Pancreas (tissue), 10 donors: ENCODE results near the gene MUC22. TPM values are rescaled to one million over a fixed set of nuclear protein-coding genes. Genes with fewer than 3 reads are reported as not detected.
A peak's percentile ranks its signal among the peaks of the same experiment; 100 is the strongest.

Experiments used
- ATAC-seq, 4 donors: fragments of 200-7000 bp; cut with Tn5 transposase; one replicate each; pipeline versions ENCODE4 v1.8.0 to v1.9.1; 2020; ENCODE audit warnings: mild to moderate bottlenecking in 4 of 4, moderate library complexity in 4 of 4
- DNase-seq, 6 donors: peaks; one replicate each; pipeline ENCODE4 v3.0.0-alpha.2; 2020
- FAIRE-seq: peaks from 2 replicates; lab custom pipeline; 2012; peaks lifted over from hg19 to GRCh38; lab: Jason Lieb, UNC
- H3K27ac ChIP-seq, 4 donors: fragments of 200-600 bp; sonication (generic); 1 replicate in 3 of 4; 2 replicates in 1 of 4; pipeline versions ENCODE4 v1.5.0 to v1.8.0; 2020
- H3K27me3 ChIP-seq, 4 donors: fragments of 200-600 bp; one replicate each; pipeline ENCODE4 v1.8.0; 2021
- H3K36me3 ChIP-seq, 3 donors: fragments of 200-600 bp; sonication (generic) in 1 of 3; one replicate each; pipeline versions ENCODE4 v1.5.0 to v1.8.0; 2020 to 2021
- H3K4me1 ChIP-seq, 3 donors: fragments of 200-600 bp; one replicate each; pipeline ENCODE4 v1.8.0; 2021
- H3K4me3 ChIP-seq, 4 donors: fragments of 200-600 bp; sonication (generic) in 2 of 4; one replicate each; pipeline versions ENCODE4 v1.5.0 to v1.8.0; 2020 to 2021
- H3K9me3 ChIP-seq, 4 donors: fragments of 200-600 bp; one replicate each; pipeline ENCODE4 v1.8.0; 2021
- WGBS, 2 donors: extraction: QIAGEN DNeasy Blood & Tissue Kit; methylation state at CpG; one replicate each; pipeline ENCODE4 v1.1.7; 2013; 5-methylcytosine and 5-hydroxymethylcytosine counted together
- intact Hi-C, 3 donors: fragments of 100-400 bp; cut with DNase I; formaldehyde crosslinking; loops; one replicate each; pipeline versions ENCODE4 v1.11.1 to v1.14.2; 2022
- polyA plus RNA-seq, 2 donors: library from polyadenylated mRNA; stranded (reverse); fragments of 200-250 nt; gene quantifications; one replicate each; pipeline ENCODE4 v1.2.3, GENCODE V29; 2013
- total RNA-seq, 6 donors: library from RNA; stranded (reverse); fragmentation: NEBNext Ultra II Directional in 4 of 6; extraction: Animal tissue kit (Norgen Biotek cat#: 25700) in 4 of 6; gene quantifications; one replicate each; pipeline versions ENCODE4 v1.2.1 to v1.2.4, GENCODE V29; 2021 to 2023
- TF ChIP-seq, protein P1 (sequence below), 4 donors: fragments of 200-600 bp; sonication (generic) in 3 of 4; IDR thresholded peaks; one replicate each; pipeline versions ENCODE4 v1.5.0 to v1.8.0; 2021; ENCODE audit warnings: antibody characterized with exemption in 4 of 4
- donor health status: healthy with polysubstance abuse.
- donor health status: DM: no; HTN: no; CAD: no; lungs with moderate emphysema.
- donor health status: DM: no; HTN: no; CAD: no.
- donor health status: control.
- donor health status: control.
- donor health status: Bipolar disorder and iron deficiency.
- donor health status: DM: yes; HTN: yes; CAD: no.
- donor health status: DM: no; HTN: no; CAD: no.
- donor health status: DM: no; HTN: no; CAD: no.
- donor health status: DM: yes; HTN: yes; CAD: no.

Gene MUC22
- total and polyA plus RNA-seq, 8 donors, result 0.02 TPM; not detected in 7

DNA sequence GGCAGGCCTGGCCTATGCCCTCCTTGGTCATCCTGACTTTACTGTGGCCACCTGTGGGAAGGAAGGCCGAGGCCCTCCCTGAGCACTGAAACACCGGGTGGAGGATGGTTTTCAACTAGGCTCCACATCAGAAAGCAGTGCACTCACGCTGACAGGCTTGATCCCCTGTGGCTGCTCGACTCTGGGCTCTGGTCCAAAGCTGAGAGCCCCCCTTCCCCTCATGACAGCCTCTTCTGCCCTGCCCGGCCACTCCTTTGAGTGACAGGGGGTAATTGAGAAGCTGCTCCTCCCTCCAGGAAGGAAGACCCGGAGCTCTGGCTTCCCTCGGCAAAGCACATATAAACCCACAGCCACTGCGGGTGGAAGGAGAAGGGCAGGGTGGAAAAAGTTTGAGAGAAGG is 43.6 kb downstream of the MUC22 start:
- DNase-seq (no peak), ATAC-seq (no peak), FAIRE-seq (no peak)
- Histone ChIP-seq H3K27ac (no peak overlapping the region), H3K36me3 (no peaks in the 10 kb centered on the region), H3K4me3 (no peak overlapping the region), H3K9me3 (no peaks in the 10 kb centered on the region), H3K27me3 (no peaks in the 10 kb centered on the region), H3K4me1 (peaks cover 0 to 7% (median 0%) of the 10 kb centered on the region in 3 donors)
- intact Hi-C loops, result no loop called here
- WGBS, 2 donors, result 71% methylated on average over 8 of the region's 8 CpGs
- TF ChIP-seq, protein P1, sequence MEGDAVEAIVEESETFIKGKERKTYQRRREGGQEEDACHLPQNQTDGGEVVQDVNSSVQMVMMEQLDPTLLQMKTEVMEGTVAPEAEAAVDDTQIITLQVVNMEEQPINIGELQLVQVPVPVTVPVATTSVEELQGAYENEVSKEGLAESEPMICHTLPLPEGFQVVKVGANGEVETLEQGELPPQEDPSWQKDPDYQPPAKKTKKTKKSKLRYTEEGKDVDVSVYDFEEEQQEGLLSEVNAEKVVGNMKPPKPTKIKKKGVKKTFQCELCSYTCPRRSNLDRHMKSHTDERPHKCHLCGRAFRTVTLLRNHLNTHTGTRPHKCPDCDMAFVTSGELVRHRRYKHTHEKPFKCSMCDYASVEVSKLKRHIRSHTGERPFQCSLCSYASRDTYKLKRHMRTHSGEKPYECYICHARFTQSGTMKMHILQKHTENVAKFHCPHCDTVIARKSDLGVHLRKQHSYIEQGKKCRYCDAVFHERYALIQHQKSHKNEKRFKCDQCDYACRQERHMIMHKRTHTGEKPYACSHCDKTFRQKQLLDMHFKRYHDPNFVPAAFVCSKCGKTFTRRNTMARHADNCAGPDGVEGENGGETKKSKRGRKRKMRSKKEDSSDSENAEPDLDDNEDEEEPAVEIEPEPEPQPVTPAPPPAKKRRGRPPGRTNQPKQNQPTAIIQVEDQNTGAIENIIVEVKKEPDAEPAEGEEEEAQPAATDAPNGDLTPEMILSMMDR (IDR thresholded peaks at IDR 0.05), result no peak

DNA sequence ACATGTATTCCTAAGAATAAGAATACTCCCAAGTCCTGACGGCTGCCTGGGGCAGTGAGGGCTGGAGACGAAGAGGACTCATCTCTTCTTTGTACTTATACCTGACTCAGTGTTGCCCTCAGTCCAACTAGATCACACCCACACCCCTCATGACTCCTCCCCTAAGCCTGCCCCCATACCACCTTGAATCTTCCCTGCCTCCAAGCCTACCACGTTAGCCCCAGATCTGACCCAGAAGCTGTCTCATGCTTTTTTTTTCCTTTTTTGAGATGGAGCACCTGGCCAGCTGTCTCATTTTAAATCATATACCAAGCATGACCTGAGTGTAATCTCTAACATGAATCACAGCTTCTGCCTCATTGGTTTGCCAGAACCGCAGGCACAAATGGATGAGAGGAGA is 45.2 kb downstream of the MUC22 start:
- H3K4me3 ChIP-seq, result no peak overlapping the region
- no peaks in the 10 kb centered on the region for H3K36me3 ChIP-seq
- DNase-seq, result no peak
- WGBS, 2 donors, result 84 to 91% methylated on average over 4 of the region's 4 CpGs
- ATAC-seq, result no peak
- intact Hi-C loops, result no loop called here
- peaks cover 0 to 7% (median 0%) of the 10 kb centered on the region in 3 donors for H3K4me1 ChIP-seq
- no peak overlapping the region for H3K27ac ChIP-seq
- no peak for FAIRE-seq
- no peaks in the 10 kb centered on the region for H3K27me3 ChIP-seq
- no peaks in the 10 kb centered on the region for H3K9me3 ChIP-seq
- TF ChIP-seq, protein P1 (IDR thresholded peaks at IDR 0.05), result no peak

DNA sequence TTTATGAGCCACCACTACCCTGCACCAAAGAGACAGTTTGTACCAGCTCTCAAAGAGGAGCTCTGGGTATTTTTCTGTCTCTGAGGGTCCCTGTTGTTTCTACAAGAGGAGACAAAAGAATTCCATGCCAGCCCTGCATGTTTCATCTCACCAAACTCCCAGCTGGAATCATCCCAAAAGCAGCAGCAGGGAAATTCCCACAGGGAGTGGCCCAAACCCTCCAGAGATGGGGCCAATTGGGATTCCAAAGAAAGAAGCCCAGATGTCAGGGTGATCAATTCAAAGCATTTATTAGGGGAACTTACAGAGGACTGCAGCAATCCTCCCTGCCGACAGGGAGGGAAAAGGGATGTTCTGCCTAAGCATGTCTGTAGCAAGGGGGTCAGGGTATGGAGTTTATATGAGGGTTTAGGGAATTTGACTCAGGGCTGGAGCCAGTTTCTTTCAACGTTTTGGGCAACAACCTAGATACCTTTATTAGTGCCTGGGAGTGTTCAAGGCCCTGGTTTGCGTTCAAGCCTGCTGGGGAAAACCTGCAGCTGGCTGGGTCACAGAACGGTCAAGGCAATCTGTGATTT is 47.2 kb downstream of the MUC22 start:
- H3K27ac ChIP-seq, result no peak overlapping the region
- TF ChIP-seq, protein P1 (IDR thresholded peaks at IDR 0.05), result no peak
- H3K27me3 ChIP-seq, result no peaks in the 10 kb centered on the region
- peaks cover 0 to 7% (median 0%) of the 10 kb centered on the region in 3 donors for H3K4me1 ChIP-seq
- WGBS, 2 donors, result 28 to 33% methylated on average over 4 of the region's 4 CpGs
- no peaks in the 10 kb centered on the region for H3K36me3 ChIP-seq
- intact Hi-C loops, result no loop called here
- peak in 3 of 4 donors; percentile 55 to 65 (median 57) for ATAC-seq
- FAIRE-seq, result no peak
- no peaks in the 10 kb centered on the region for H3K9me3 ChIP-seq
- no peak overlapping the region for H3K4me3 ChIP-seq
- peak in 2 of 6 donors; percentile 21 to 42 for DNase-seq

DNA sequence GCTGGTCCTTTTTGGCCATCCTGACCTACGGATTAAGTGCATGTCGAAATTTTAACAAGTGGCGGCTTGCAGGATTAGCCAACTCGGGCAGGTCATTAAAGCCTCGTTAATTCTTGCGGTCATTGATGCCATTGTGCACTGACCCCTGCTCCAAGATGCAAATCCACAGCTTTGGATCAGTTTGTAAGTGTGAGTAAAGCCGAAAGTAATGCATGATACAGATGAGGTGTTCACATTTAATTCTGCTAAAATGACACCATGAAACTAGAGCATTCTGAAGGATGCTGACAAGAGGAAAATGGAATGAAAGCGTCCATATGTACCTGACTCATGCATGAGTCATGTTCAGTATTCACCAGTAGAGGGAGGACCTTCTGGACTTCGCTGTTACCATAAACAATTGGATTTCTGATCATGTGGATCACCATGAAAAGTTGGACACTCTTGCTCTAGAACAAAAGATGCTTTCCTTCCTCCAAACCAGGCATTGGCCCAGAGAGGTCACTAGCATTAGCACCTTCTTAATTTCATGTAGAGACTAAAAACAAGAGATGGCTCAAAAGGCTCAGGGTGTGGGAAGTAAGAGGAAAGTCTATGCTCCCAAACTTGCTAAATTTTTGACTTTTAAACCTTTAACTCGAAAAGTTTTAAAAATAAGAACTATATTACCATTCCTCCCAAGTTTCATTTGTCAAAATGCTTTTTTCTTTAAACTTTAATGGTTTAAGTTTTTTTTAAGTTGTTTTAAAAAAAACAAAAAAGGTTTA is 48.0 kb downstream of the MUC22 start:
- H3K9me3 ChIP-seq, result no peaks in the 10 kb centered on the region
- ATAC-seq (peak; percentile 74 to 84 (median 74)), FAIRE-seq (no peak), DNase-seq (no peak)
- TF ChIP-seq, protein P1 (IDR thresholded peaks at IDR 0.05), result peak in 3 of 4 donors; percentile 12 to 37 (median 25)
- no peak overlapping the region for H3K27ac ChIP-seq
- no peak overlapping the region for H3K4me3 ChIP-seq
- H3K36me3 ChIP-seq, result no peaks in the 10 kb centered on the region
- 67 to 70% methylated on average over 10 of the region's 10 CpGs for whole genome bisulfite sequencing, 2 donors
- peaks cover 0 to 7% (median 0%) of the 10 kb centered on the region in 3 donors for H3K4me1 ChIP-seq
- intact Hi-C loops, result no loop called here
- no peaks in the 10 kb centered on the region for H3K27me3 ChIP-seq
